GM21515 (cell line): ENCODE measurements around the gene DPYD.

Source experiments
- ATAC-seq: cut with Tn5 transposase; IDR thresholded peaks from one replicate; pipeline ENCODE4 v1.9.1; 2021; ENCODE audit not compliant: unreplicated experiment

Gene DPYD

GRCh38 chr1:97844552-97845089 lies 76.2 kb downstream of the DPYD start:
- ATAC-seq: no peak

- no peak for ATAC-seq
These were observed 79.5 kb downstream of the DPYD start for GRCh38 chr1:97841338-97841737.

DNA sequence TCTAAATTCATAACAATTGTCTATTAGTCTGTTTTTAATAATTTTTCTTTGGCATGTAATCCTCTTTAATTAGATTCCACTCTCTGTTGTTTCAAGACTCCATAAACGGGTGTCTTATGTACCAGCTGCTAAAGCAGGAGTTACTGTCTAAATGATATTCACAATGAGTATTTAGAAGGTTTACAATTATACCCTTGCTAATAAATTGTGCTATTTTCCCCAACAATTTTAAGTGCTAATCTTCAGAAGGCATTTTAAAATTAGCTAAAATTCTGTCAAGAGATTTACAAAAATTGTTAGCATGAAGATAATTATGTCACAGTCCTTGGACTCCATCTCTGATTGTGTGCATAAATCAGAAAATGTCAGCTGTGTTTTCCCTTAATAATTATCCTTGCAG lies 83.7 kb downstream of the DPYD start:
- ATAC-seq: no peak

DNA sequence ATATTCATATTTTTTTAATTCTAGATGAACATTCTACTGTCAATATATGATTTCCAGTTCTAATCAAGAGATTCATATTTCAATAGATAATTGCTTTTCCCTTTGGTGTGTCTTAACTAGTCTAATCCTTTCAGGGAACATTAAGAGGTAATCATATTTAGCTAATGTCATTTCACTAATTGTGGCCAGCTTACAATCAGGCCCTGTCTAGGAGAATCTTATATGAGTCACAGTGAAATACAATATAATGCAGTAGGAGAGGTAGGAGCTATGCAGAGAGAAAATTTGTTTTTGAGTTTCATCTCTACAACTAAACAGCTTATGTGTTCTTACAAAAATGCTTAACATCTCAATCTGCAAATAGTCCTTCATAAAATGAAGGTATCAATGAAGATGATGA lies 85.9 kb downstream of the DPYD start:
- no peak for ATAC-seq

DNA sequence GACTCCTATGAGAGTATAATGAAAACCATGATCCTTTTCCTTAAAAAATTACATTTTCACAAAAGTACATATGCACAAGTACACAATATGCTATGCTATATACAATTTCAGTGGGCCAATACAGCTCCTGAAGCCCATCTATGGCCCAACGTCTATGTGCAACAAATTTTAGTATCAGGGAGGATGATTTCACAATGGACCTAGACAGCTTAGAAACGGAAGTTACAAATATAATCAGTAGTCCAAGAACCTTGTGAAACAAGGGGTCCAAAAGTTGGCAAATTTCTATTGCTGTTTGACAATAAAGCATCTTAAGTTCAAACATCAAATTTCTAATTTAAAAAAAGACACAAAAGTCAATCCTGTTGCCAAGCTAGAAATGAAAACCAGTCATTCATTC lies 87.0 kb downstream of the DPYD start:
- ATAC-seq: no peak

DNA sequence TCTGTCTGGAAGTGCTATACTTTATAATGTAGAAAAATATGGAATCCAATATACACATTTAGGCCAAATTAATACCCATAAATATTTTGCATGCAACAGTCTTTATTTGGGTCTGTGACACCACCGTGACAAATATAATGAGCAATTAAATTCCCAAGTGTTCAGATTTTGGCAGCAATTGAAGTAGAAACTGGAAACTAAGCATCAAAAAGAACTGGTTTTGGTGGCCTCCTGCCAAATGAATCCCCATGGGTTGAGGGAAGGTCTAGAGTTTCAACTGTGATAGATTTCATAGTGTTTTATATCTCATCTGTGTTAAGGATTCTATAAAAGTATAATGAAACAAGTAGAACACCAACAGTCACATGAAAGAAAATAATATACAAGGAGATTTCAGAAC lies 88.4 kb downstream of the DPYD start:
- no peak for ATAC-seq

GRCh38 chr1:97827887-97828286 lies 92.9 kb downstream of the DPYD start:
- ATAC-seq: no peak

GRCh38 chr1:97826820-97827219 lies 94.0 kb downstream of the DPYD start:
- ATAC-seq: no peak

GRCh38 chr1:97824624-97825023 lies 96.2 kb downstream of the DPYD start:
- no peak for ATAC-seq

GRCh38 chr1:97824200-97824599 lies 96.6 kb downstream of the DPYD start:
- ATAC-seq: no peak

- ATAC-seq: peak; percentile 62
These were observed 100.2 kb downstream of the DPYD start for GRCh38 chr1:97820470-97821188.

DNA sequence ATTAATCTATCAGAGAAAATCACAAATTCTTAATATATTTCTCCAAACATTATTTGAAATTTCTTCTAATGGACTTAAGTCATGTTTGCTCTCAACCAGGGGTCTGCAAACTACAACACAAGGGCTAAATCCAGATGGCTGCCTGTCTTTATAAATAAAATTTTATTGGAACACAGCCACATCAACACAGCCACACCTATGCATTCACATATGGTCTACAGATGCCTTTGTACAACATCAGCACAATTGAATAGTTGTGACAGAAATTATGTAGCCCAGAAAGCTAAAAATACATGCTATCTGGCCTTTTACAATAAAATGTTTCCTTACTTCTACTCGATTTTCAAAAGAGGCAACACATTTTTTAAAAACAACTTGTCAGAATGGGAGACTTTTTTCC lies 103.9 kb downstream of the DPYD start:
- ATAC-seq: no peak

DNA sequence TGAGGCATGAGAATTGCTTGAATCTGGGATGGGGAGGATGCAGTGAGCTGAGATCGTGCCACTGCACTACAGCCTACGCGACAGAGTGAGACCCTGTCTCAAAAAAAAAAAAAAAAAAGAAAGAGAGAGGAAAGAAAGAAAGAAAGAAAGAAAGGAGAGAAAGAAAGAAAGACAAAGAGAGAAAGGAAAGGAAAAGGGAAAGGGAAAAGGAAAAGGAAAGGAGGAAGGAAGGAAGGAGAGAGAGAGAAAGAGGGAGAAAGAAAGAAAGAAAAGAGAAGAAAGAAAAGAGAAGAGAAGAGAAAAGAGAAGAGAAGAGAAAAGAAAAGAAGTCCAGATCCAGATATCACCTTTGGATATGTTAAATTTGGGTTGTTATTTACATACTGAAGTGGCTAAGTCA lies 106.0 kb downstream of the DPYD start:
- ATAC-seq: no peak

- ATAC-seq: no peak
These were observed 106.7 kb downstream of the DPYD start for GRCh38 chr1:97814121-97814520.

GRCh38 chr1:97812076-97812475 lies 108.8 kb downstream of the DPYD start:
- no peak for ATAC-seq

GRCh38 chr1:97806996-97807520 lies 113.8 kb downstream of the DPYD start:
- ATAC-seq: no peak

- no peak for ATAC-seq
These were observed 114.5 kb downstream of the DPYD start for GRCh38 chr1:97806326-97806725.

- no peak for ATAC-seq
These were observed 115.7 kb downstream of the DPYD start for GRCh38 chr1:97805093-97805492.

- ATAC-seq: no peak
These were observed 117.8 kb downstream of the DPYD start for GRCh38 chr1:97803026-97803425.

DNA sequence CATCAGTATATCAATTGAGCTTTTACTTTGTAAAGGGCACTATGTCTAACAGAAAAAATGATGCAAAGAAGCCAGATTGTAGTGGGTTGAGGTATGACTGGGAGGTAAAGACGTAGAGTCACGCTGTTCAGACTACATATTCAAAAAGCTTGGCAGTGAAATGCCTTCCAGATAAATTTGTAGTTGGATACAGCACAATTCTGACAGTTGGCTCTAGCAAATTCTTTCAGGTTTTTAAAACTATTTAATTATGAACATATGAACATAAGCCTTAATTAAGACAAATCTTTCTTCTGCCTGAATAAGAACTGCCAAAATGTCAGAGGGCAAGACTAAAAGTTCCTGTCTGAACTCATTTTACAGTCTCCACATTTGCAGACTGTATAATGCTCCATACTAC lies 118.8 kb downstream of the DPYD start:
- ATAC-seq: no peak

GRCh38 chr1:97797403-97798183 lies 123.2 kb downstream of the DPYD start:
- ATAC-seq: no peak

DNA sequence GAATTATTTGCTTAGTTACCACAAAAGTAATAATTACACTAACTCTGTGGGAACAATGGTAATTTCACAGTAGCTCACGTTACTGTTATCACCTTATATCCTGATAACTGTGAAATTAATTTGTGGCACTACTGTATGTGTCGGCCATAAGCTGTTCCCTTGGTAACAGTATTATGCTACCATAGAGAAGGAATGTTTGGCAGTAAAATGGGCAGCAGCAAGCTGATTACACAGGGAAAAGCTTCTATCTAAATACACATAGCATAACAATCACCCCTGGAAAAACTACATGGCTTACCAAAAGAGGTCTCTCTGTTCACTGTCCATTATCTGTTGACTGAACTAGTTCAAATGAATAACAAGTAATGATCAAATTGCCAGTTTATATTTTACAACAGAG lies 124.1 kb downstream of the DPYD start:
- no peak for ATAC-seq
